OCI-LY7 (cell line): ENCODE results near the gene MAGI1. TPM values are rescaled to one million over a fixed set of nuclear protein-coding genes. Genes with fewer than 3 reads are reported as not detected.
"Not testable (repeated sequence)": the region's sequence is repeated elsewhere in the genome, so short reads cannot be mapped to it uniquely, and the experiment has no call there.

Experiments used
- BruUV-seq: library from RNA; stranded (reverse); fragments of 400-500 nt; replicated peaks from 2 replicates; lab custom pipeline; 2021; lab: Mats Ljungman, UMichigan
- CTCF ChIA-PET: fragments of 300-600 bp; sonication (Branson Sonifier 250); formaldehyde crosslinking; loops from one replicate; lab custom pipeline; 2022; ENCODE audit warnings: antibody characterized with exemption; ENCODE audit not compliant: unreplicated experiment; lab: Charles Lee
- POLR2A ChIA-PET: fragments of 300-600 bp; sonication (Branson Sonifier 250); formaldehyde crosslinking; loops from one replicate; lab custom pipeline; 2022; ENCODE audit warnings: antibody characterized with exemption; lab: Charles Lee
- DNase-seq: peaks from one replicate; pipeline ENCODE4 v3.0.0-alpha.2; 2015; ENCODE audit warnings: low spot score
- H2AFZ ChIP-seq: fragments of 200-600 bp; sonication (generic), shearing (Covaris generic); 2 replicates; pipeline ENCODE4 v1.6.1; 2014; ENCODE audit warnings: mild to moderate bottlenecking, antibody characterized with exemption, low read length, moderate library complexity
- H3K27ac ChIP-seq: fragments of 200-600 bp; sonication (generic); 2 replicates; pipeline ENCODE4 v1.5.1; 2014; ENCODE audit warnings: mixed run types, low read depth, mild to moderate bottlenecking, moderate library complexity, low read length, inconsistent platforms; ENCODE audit not compliant: poor library complexity, severe bottlenecking
- H3K36me3 ChIP-seq: fragments of 200-600 bp; sonication (generic); 2 replicates; pipeline ENCODE4 v1.6.1; 2014; ENCODE audit warnings: mild to moderate bottlenecking, antibody characterized with exemption, low read length, moderate library complexity, mixed read lengths; ENCODE audit not compliant: insufficient read depth
- H3K4me1 ChIP-seq: fragments of 200-600 bp; sonication (generic); 2 replicates; pipeline ENCODE4 v1.5.1; 2014; ENCODE audit warnings: mild to moderate bottlenecking, low read length; ENCODE audit not compliant: insufficient read depth, poor library complexity, severe bottlenecking
- H3K4me2 ChIP-seq: fragments of 200-600 bp; sonication (generic); 2 replicates; pipeline ENCODE4 v1.6.1; 2014; ENCODE audit warnings: mild to moderate bottlenecking, low read length
- H3K4me3 ChIP-seq: fragments of 200-600 bp; sonication (generic); 2 replicates; pipeline ENCODE4 v1.5.1; 2014; ENCODE audit warnings: mild to moderate bottlenecking, low read depth, low read length; ENCODE audit not compliant: poor library complexity, severe bottlenecking
- H3K79me2 ChIP-seq: fragments of 200-600 bp; sonication (generic); 2 replicates; pipeline ENCODE4 v1.6.1; 2016; ENCODE audit warnings: low read depth, mild to moderate bottlenecking, low read length, moderate library complexity, mixed read lengths; ENCODE audit not compliant: insufficient read depth
- H3K9me2 ChIP-seq: fragments of 200-600 bp; sonication (generic); 2 replicates; pipeline ENCODE4 v1.6.1; 2016; ENCODE audit warnings: mild to moderate bottlenecking, low read length, mixed read lengths; ENCODE audit not compliant: insufficient read depth
- H3K9me3 ChIP-seq: fragments of 200-600 bp; sonication (generic); 2 replicates; pipeline ENCODE4 v1.6.1; 2014; ENCODE audit warnings: mild to moderate bottlenecking, mixed run types, low read length, mixed read lengths
- H4K20me1 ChIP-seq: fragments of 200-600 bp; sonication (generic); 2 replicates; pipeline ENCODE4 v1.6.1; 2014; ENCODE audit warnings: mild to moderate bottlenecking, antibody characterized with exemption, low read length, moderate library complexity, mixed read lengths; ENCODE audit not compliant: insufficient read depth
- EZH2phosphoT487 ChIP-seq: fragments of 200-600 bp; sonication (generic); IDR thresholded peaks from 2 replicates; pipeline ENCODE4 v1.6.1; 2018; ENCODE audit warnings: low read depth, borderline replicate concordance, mild to moderate bottlenecking, mixed run types, antibody characterized with exemption, low read length, moderate library complexity, mixed read lengths
- intact Hi-C: fragments of 100-400 bp; cut with micrococcal nuclease; formaldehyde crosslinking; loops from one replicate; pipeline ENCODE4 v1.10.0; 2022; ENCODE audit not compliant: unreplicated experiment
- total RNA-seq, 2 experiments: library from RNA; depleted of rRNA in 1 of 2; stranded (reverse); fragments of >200 nt in 1 of 2; shearing (Covaris generic) in 1 of 2; gene quantifications; 2 replicates each; pipeline ENCODE4 v1.2.3, GENCODE V29; 2014 to 2022
- TF ChIP-seq, protein P1 (sequence below): fragments of 200-600 bp; sonication (generic); conservative IDR thresholded peaks from 2 replicates; pipeline ENCODE4 v1.5.1; 2014; ENCODE audit warnings: mild to moderate bottlenecking, antibody characterized with exemption, low read length, moderate library complexity, mixed read lengths

Gene MAGI1
- total RNA-seq, 2 experiments from 2014 or later, result 0.63 to 2.5 TPM

DNA sequence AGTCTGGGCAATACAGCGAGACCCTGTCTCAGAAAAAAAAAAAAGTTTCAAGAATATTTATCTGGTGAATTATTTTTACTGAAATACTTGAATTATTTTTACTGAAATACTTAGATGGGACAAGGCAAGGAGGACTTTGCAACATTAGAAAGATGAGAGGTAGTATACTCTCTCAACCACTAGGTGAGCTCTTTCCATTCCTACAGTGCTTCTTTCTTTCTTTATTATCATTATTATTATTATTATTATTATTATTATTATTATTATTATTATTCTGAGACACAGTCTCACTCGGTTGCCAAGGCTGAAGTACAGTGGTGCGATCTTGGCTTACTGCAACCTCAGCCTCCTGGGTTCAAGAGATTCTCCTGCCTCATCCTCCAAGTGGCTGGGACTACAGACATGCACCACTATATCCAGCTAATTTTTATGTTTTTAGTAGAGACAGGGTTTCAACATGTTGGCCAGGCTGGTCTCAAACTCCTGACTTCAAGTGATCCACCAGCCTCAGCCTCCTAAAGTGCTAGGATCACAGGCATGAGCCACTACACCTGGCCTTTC, 468.8 kb downstream of the MAGI1 start:
- Histone ChIP-seq H4K20me1 (no peaks in the 10 kb centered on the region), H2AFZ (no peak overlapping the region), H3K4me2 (no peak overlapping the region), H3K9me3 (no peaks in the 10 kb centered on the region), H3K27ac (no peak overlapping the region), H3K4me3 (no peak overlapping the region), H3K79me2 (no peaks in the 10 kb centered on the region), H3K9me2 (no peaks in the 10 kb centered on the region), H3K4me1 (no peaks in the 10 kb centered on the region), H3K36me3 (no peaks in the 10 kb centered on the region)
- no peak for DNase-seq
- intact Hi-C loops, result no loop called here
- CTCF ChIA-PET, result no interaction called here
- BruUV-seq, result no TSS peak
- no peak for TF ChIP-seq EZH2phosphoT487
- TF ChIP-seq, protein P1, sequence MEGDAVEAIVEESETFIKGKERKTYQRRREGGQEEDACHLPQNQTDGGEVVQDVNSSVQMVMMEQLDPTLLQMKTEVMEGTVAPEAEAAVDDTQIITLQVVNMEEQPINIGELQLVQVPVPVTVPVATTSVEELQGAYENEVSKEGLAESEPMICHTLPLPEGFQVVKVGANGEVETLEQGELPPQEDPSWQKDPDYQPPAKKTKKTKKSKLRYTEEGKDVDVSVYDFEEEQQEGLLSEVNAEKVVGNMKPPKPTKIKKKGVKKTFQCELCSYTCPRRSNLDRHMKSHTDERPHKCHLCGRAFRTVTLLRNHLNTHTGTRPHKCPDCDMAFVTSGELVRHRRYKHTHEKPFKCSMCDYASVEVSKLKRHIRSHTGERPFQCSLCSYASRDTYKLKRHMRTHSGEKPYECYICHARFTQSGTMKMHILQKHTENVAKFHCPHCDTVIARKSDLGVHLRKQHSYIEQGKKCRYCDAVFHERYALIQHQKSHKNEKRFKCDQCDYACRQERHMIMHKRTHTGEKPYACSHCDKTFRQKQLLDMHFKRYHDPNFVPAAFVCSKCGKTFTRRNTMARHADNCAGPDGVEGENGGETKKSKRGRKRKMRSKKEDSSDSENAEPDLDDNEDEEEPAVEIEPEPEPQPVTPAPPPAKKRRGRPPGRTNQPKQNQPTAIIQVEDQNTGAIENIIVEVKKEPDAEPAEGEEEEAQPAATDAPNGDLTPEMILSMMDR, result no peak
- POLR2A ChIA-PET, result no interaction called here

GRCh38 chr3:65569129-65569528, 469.6 kb downstream of the MAGI1 start:
- Histone ChIP-seq H3K4me2 (no peak overlapping the region), H4K20me1 (no peaks in the 10 kb centered on the region), H3K79me2 (no peaks in the 10 kb centered on the region), H3K9me3 (no peaks in the 10 kb centered on the region), H3K36me3 (no peaks in the 10 kb centered on the region), H3K27ac (no peak overlapping the region), H3K9me2 (no peaks in the 10 kb centered on the region), H3K4me1 (no peaks in the 10 kb centered on the region), H3K4me3 (no peak overlapping the region), H2AFZ (no peak overlapping the region)
- TF ChIP-seq, protein P1, result no peak
- no peak for TF ChIP-seq EZH2phosphoT487
- ChIA-PET POLR2A (no interaction called here), CTCF (no interaction called here)
- intact Hi-C loops, result no loop called here
- BruUV-seq, result no TSS peak
- DNase-seq, result no peak

DNA sequence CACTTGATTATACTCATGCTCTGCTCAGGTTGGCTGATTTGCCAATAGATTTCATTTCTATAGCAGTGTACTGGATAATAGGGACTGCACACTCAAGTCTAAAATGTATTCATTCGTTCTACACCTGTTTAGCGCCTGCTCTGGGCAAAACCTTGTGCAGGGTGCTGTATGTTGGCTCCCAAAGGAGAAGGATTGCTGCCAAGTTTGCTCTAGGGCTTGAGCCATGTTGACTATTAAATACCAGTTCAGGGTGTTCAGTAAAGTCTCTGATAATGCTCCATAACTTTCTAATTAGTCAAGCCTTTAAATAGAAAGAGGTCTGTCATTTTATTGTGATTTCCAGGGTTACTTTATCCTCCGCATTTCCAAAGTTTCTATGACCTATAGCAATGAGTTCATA, 470.2 kb downstream of the MAGI1 start:
- Histone ChIP-seq H3K36me3 (no peaks in the 10 kb centered on the region), H2AFZ (no peak overlapping the region), H4K20me1 (no peaks in the 10 kb centered on the region), H3K4me3 (no peak overlapping the region), H3K4me1 (no peaks in the 10 kb centered on the region), H3K27ac (no peak overlapping the region), H3K9me3 (no peaks in the 10 kb centered on the region), H3K9me2 (no peaks in the 10 kb centered on the region), H3K79me2 (no peaks in the 10 kb centered on the region), H3K4me2 (no peak overlapping the region)
- CTCF ChIA-PET, result no interaction called here
- BruUV-seq, result no TSS peak
- no peak for DNase-seq
- POLR2A ChIA-PET, result no interaction called here
- no peak for TF ChIP-seq EZH2phosphoT487
- TF ChIP-seq, protein P1, result no peak
- intact Hi-C loops, result no loop called here

DNA sequence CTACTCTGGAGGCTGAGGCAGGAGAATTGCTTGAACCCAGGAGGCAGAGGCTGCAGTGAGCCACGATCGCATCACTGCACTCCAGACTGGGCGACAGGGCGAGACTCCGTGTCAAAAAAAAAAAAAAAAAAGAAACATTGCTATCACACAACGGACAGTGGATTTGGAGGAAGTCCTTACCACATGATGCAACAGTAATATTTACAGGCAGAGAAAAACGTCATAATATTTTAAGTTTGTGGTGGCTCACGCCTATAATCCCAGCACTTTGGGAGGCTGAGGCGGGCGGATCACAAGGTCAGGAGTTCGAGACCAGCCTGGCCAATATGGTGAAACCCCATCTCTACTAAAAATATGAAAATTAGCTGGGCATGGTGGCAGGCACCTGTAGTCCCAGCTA, 473.0 kb downstream of the MAGI1 start:
- H3K79me2 ChIP-seq, H3K36me3 ChIP-seq, BruUV-seq, intact Hi-C loops, H3K9me3 ChIP-seq, CTCF ChIA-PET, DNase-seq, H3K4me3 ChIP-seq, H4K20me1 ChIP-seq, H3K4me2 ChIP-seq, H2AFZ ChIP-seq, H3K9me2 ChIP-seq, H3K27ac ChIP-seq, POLR2A ChIA-PET, H3K4me1 ChIP-seq: not testable (repeated sequence)
